Astrocyte of the cerebellum (primary cell): ENCODE measurements around the gene LMAN1L.

Source experiments
- DNase-seq: peaks from one replicate; pipeline ENCODE4 v3.0.0-alpha.2; 2011; ENCODE audit warnings: low read depth
- H3K4me3 ChIP-seq: 2 replicates; pipeline ENCODE4 v1.5.1; 2011; ENCODE audit warnings: mild to moderate bottlenecking, low read depth, low read length, moderate library complexity
- in situ Hi-C: cut with HindIII; loops from 2 replicates; pipeline ENCODE4 v1.10.0; 2017; ENCODE audit warnings: low sequenced_read_pairs
- TF ChIP-seq, protein P1 (sequence below): IDR thresholded peaks from 2 replicates; pipeline ENCODE4 v1.5.1; 2012; ENCODE audit warnings: low read length, low read depth, moderate library complexity, mild to moderate bottlenecking; ENCODE audit errors: missing control alignments

LMAN1L gene

DNA sequence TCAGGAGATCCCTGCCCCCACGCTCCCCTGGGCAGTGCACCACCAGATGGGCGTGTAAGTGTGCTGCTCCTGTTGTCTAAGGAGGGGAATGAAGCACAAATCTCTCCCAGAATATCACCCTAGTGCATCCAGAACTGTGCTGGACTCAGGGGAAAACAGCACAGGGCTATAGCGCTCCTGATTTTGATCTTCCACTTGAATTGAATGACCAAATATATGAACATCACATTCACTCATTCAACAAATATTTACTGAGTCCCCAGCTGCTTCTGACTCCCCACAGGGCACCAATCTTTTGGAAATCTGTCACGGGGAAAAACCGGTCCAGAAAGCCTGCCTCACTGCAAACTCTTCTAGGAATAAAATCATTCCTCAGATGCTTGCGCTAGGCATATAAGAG lies 16.2 kb downstream of the LMAN1L start:
- in situ Hi-C loops = no loop called here
- TF ChIP-seq, protein P1, sequence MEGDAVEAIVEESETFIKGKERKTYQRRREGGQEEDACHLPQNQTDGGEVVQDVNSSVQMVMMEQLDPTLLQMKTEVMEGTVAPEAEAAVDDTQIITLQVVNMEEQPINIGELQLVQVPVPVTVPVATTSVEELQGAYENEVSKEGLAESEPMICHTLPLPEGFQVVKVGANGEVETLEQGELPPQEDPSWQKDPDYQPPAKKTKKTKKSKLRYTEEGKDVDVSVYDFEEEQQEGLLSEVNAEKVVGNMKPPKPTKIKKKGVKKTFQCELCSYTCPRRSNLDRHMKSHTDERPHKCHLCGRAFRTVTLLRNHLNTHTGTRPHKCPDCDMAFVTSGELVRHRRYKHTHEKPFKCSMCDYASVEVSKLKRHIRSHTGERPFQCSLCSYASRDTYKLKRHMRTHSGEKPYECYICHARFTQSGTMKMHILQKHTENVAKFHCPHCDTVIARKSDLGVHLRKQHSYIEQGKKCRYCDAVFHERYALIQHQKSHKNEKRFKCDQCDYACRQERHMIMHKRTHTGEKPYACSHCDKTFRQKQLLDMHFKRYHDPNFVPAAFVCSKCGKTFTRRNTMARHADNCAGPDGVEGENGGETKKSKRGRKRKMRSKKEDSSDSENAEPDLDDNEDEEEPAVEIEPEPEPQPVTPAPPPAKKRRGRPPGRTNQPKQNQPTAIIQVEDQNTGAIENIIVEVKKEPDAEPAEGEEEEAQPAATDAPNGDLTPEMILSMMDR = no peak
- H3K4me3 ChIP-seq = no peak overlapping the region
- DNase-seq = no peak

DNA sequence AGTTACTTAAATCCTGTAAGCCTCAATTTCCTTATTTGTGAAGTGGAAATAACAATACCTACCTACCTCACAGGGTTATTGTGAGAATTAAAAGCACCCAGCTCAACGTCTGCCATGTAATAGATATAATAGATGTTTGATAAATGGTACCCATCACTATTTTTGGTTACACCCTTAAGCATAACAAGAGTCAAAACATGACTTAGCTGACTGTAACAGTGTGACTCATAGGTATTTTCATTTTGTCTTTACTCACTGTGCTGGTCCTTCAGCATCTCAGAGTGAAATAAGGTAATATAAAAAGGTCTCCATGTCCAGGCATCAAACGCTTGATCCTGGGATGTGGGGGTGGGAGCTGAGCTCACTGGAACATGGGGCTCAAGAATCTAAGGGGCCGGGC lies 16.9 kb downstream of the LMAN1L start:
- H3K4me3 ChIP-seq = no peak overlapping the region
- TF ChIP-seq, protein P1 = no peak
- DNase-seq = no peak
- in situ Hi-C loops = no loop called here

DNA sequence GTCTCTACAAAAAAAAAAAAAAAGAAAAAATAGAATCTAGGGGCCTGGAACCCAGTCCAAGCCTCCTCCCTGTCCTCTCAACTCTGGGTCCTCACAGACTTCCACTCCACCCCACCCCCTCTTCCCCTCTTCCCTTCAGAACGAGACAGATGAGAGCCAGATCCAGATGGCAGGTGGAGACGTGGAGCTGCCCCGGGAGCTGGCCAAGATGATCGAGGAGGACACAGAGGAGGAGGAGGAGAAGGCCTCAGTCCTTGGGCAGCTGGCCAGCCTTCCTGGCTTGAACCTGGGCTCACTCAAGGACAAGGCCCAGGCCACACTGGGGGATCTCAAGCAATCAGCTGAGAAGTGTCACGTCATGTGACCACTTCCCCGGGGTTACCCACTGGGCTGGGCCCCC lies 17.4 kb downstream of the LMAN1L start:
- in situ Hi-C loops = no loop called here

DNA sequence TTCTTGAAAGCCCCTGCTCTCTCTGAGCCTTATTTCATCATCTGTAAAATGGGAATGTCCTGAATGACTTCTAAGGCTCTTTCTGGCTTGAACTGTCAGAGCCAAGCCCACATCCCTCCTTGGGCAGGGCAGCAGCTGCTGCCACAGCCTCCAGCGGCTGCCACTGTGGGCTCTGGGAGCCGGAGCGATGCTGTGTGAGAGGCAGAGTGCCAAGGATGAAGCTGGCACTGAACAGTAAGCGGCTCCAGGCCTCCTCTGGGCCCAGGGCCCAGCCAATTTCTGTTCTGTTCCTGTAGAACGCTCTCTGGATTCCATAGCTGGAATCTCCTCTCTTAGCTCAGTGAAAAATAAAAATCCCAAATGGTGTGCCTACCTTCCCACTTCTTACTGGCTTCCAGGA lies 18.2 kb downstream of the LMAN1L start:
- no peak for DNase-seq
- in situ Hi-C loops = no loop called here
- TF ChIP-seq, protein P1 = no peak
- no peak overlapping the region for H3K4me3 ChIP-seq

More for the DNA sequence above, 17.4 kb downstream of the LMAN1L start:
- no peak for DNase-seq
- H3K4me3 ChIP-seq = no peak overlapping the region
- TF ChIP-seq, protein P1 = no peak

DNA sequence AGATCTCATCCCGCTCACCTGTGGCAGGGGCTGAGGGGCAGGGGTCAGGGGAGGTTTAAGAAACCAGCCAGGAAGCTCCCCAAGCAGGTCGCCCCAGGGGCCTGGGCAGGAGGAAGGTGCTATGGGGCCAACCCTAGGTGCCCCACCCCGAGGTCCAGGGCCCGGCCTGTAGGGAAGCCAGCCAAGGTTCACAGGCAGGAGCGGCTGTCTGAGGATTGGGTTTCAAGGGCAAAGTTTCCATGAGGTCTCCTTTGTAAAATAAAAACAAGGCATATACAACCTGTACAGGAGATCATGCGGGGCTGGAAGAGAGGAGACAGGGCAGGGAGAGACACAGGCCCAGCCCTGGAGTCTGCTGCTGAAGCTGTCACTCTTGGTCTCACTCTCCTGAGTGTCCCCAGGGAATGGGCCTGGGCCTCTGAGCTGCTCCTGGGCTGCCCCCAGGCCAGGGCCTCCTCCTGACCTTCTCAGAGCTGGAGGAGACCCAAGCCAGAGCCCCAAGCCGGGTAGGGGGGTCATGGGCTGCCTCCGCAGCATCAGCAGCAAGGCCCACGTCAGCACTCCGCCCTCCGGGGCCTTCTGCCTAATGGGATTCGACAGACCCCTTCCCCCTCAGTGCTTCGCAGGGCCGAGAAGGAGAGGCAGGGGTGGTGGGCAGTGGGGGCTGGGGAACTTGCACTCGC lies 19.3 kb downstream of the LMAN1L start:
- no peak overlapping the region for H3K4me3 ChIP-seq
- in situ Hi-C loops = no loop called here
- TF ChIP-seq, protein P1 = no peak
- DNase-seq = no peak

DNA sequence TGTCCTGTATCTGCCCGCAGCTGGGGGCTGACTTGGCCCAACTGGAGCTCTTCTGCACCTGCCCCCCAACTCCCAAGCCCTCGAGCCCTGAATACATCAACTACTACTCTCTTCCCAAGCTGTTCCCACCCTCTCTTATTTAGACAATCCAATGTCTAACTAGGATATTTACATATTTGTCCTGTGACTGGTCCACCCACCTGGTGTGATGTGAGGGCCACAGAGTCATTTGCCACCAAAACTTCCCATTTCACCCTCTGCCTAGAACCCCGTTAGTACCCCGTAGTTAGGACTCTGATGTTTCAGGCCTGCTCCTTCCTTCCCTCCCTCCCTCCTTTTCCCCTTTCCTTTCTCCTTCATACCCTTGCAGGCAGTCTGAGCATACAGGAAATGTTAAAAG lies 20.2 kb downstream of the LMAN1L start:
- H3K4me3 ChIP-seq = no peak overlapping the region
- TF ChIP-seq, protein P1 = no peak
- DNase-seq = no peak
- in situ Hi-C loops = no loop called here
